H1 (cell line): Measurements from ENCODE around the gene RFXANK. TPM values are rescaled to one million over a fixed set of nuclear protein-coding genes. Genes with fewer than 3 reads are reported as not detected.

Source experiments
- JUND ChIP-seq: IDR thresholded peaks from 2 replicates; pipeline ENCODE4 v1.6.1; 2011; ENCODE audit warnings: mild to moderate bottlenecking, improper control_type of control experiment, low read length
- PHF8 ChIP-seq: fragments of 200-600 bp; sonication (generic); conservative IDR thresholded peaks from 2 replicates; pipeline ENCODE4 v1.7.1; 2012; ENCODE audit warnings: low read depth, mild to moderate bottlenecking, inconsistent platforms, low read length, moderate library complexity
- SIX5 ChIP-seq: IDR thresholded peaks from 2 replicates; pipeline ENCODE4 v1.6.1; 2011; ENCODE audit warnings: mild to moderate bottlenecking, low read depth, low read length
- SP2 ChIP-seq: IDR thresholded peaks from 2 replicates; pipeline ENCODE4 v1.6.1; 2012; ENCODE audit warnings: mild to moderate bottlenecking, low read length, inconsistent platforms
- TAF1 ChIP-seq: IDR thresholded peaks from 2 replicates; pipeline ENCODE4 v1.6.1; 2011; ENCODE audit warnings: mild to moderate bottlenecking, low read depth, low read length
- polyA plus RNA-seq, 7 experiments: library from polyadenylated mRNA; depleted of rRNA in 3 of 7; stranded (reverse) in 5 of 7; unstranded in 2 of 7; fragments of >200 nt in 5 of 7; fragments of 200-250 nt in 2 of 7; gene quantifications; 1 replicate in 5 of 7; 2 replicates in 1 of 7; 4 replicates in 1 of 7; pipeline versions ENCODE4 v1.2.1 to v1.2.3, GENCODE V29; 2011 to 2013; ENCODE audit warnings: missing spikeins in 2 of 7, mixed read lengths in 2 of 7
- total RNA-seq: library from RNA; stranded (reverse); fragmentation: NEBNext Ultra II Directional; extraction: Animal tissue kit (Norgen Biotek cat#: 25700); gene quantifications from 2 replicates; pipeline ENCODE4 v1.2.1, GENCODE V29; 2021

RFXANK gene
- total and polyA plus RNA-seq, 2 of the 8 experiments (the other 6 are each of a cell fraction or from before 2014, with no cell fraction given) = 72.9 to 87.5 TPM

DNA sequence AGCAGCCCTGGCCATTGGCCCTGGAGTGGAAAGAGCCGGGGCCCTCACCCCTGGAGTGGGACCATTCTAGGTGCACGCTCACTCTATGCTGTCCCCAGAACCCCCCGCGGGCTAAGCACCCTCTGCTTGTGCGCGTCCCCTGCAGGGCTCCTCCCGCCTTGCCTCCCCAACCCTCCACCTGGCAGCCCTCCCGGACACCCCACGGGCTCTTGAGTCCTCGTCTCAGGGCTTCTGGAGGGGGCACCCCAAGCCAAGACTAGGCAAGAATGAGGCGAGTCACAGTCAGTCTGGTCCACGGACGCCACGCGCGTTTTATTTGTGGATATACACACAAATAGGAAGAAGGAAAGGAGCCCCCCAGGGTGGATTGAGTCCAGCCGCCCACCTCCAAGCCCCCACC lies 46.8 kb upstream of the RFXANK start (continued):
- TF ChIP-seq SIX5 (no peak), PHF8 (no peak), TAF1 (no peak), JUND (no peak), SP2 (no peak)
